Breast epithelium (tissue), 3 donors: Measurements from ENCODE around the gene ABCC1.

Experiments used
- POLR2A ChIP-seq: fragments of 450-650 bp; IDR thresholded peaks from one replicate; pipeline ENCODE4 v1.6.1; 2016; ENCODE audit warnings: antibody characterized with exemption, mild to moderate bottlenecking, moderate library complexity
- POLR2AphosphoS5 ChIP-seq, 3 donors: sonication (generic); formaldehyde crosslinking; IDR thresholded peaks; one replicate each; pipeline ENCODE4 v1.6.1; 2017; ENCODE audit warnings: antibody characterized with exemption in 3 of 3
- TF ChIP-seq, protein P1 (sequence below), 3 donors: fragments of 450-650 bp; IDR thresholded peaks; one replicate each; pipeline ENCODE4 v1.5.1; 2016 to 2017; ENCODE audit warnings: antibody characterized with exemption in 3 of 3, mild to moderate bottlenecking in 3 of 3, moderate library complexity in 3 of 3

DNA sequence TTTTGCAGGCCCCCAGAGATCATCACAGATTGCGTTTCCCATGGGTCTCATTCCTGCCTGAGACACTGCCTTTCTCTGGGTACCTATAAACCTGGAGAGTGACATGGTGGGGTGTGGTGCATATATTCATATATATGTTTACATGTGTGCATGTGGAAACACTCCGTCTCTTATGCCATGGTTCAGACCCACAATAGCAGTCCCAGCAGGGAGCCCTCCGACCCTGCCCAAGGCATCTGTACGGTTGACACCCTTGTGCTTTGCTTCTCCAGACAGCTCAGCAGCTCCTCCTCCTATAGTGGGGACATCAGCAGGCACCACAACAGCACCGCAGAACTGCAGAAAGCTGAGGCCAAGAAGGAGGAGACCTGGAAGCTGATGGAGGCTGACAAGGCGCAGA, 157.1 kb downstream of the ABCC1 start:
- TF ChIP-seq, protein P1, sequence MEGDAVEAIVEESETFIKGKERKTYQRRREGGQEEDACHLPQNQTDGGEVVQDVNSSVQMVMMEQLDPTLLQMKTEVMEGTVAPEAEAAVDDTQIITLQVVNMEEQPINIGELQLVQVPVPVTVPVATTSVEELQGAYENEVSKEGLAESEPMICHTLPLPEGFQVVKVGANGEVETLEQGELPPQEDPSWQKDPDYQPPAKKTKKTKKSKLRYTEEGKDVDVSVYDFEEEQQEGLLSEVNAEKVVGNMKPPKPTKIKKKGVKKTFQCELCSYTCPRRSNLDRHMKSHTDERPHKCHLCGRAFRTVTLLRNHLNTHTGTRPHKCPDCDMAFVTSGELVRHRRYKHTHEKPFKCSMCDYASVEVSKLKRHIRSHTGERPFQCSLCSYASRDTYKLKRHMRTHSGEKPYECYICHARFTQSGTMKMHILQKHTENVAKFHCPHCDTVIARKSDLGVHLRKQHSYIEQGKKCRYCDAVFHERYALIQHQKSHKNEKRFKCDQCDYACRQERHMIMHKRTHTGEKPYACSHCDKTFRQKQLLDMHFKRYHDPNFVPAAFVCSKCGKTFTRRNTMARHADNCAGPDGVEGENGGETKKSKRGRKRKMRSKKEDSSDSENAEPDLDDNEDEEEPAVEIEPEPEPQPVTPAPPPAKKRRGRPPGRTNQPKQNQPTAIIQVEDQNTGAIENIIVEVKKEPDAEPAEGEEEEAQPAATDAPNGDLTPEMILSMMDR (IDR thresholded peaks at IDR 0.05): no peak
- no peak for TF ChIP-seq POLR2AphosphoS5 (IDR thresholded peaks at IDR 0.05)
- no peak for TF ChIP-seq POLR2A
